Measurements from ENCODE around the gene CNST. TPM values are rescaled to one million over a fixed set of nuclear protein-coding genes. Genes with fewer than 3 reads are reported as not detected.
A peak's percentile ranks its signal among the peaks of the same experiment; 100 is the strongest.

CNST gene
- total RNA-seq, 6 experiments from 2014 or later, result 9.8 to 21.7 (median 14.6) TPM

GRCh38 chr1:246591958-246592357 is 25.7 kb downstream of the CNST start:
- Histone ChIP-seq H3K36me3 (peaks cover 0 to 16% (median 6%) of the 10 kb centered on the region in 4 donors), H3K4me1 (peaks cover 0 to 14% (median 3%) of the 10 kb centered on the region in 4 donors), H3K27ac (no peak overlapping the region), H3K27me3 (no peaks in the 10 kb centered on the region), H3K9me3 (no peaks in the 10 kb centered on the region), H3K4me3 (no peak overlapping the region)
- intact Hi-C loops (cut with DNase I), result no loop called here
- no peak for TF ChIP-seq CTCF (IDR thresholded peaks at IDR 0.05)
- WGBS (ENCODE audit: insufficient coverage, low coverage, low lambda C conversion rate, missing lambda C conversion rate), result 96% methylated on average over 13 of the region's 13 CpGs
- no peak for ATAC-seq
- no peak for DNase-seq

GRCh38 chr1:246592695-246593094 is 26.4 kb downstream of the CNST start:
- Histone ChIP-seq H3K4me3 (no peak overlapping the region), H3K27ac (no peak overlapping the region), H3K9me3 (no peaks in the 10 kb centered on the region), H3K27me3 (no peaks in the 10 kb centered on the region), H3K36me3 (peaks cover 0 to 16% (median 6%) of the 10 kb centered on the region in 4 donors), H3K4me1 (peaks cover 0 to 7% (median 0%) of the 10 kb centered on the region in 4 donors)
- no peak for DNase-seq
- TF ChIP-seq CTCF (IDR thresholded peaks at IDR 0.05) (no peak), POLR2A (IDR thresholded peaks at IDR 0.05) (no peak)
- no peak for ATAC-seq
- intact Hi-C loops (cut with DNase I), result no loop called here

GRCh38 chr1:246595146-246595545 is 28.9 kb downstream of the CNST start:
- intact Hi-C loops (cut with DNase I), result no loop called here

GRCh38 chr1:246597340-246597739 is 31.1 kb downstream of the CNST start:
- Histone ChIP-seq H3K27me3 (no peaks in the 10 kb centered on the region), H3K9me3 (no peaks in the 10 kb centered on the region), H3K4me1 (no peaks in the 10 kb centered on the region), H3K4me3 (no peak overlapping the region), H3K27ac (no peak overlapping the region), H3K36me3 (peaks cover 0 to 5% (median 3%) of the 10 kb centered on the region in 4 donors)
- WGBS (ENCODE audit: insufficient coverage, low coverage, low lambda C conversion rate, missing lambda C conversion rate), result 62% methylated on average over 5 of the region's 5 CpGs
- ATAC-seq (peak; percentile 76 to 93 (median 83)), DNase-seq (peak in 1 of 3 donors; percentile 35)
- TF ChIP-seq POLR2A (IDR thresholded peaks at IDR 0.05) (no peak), CTCF (IDR thresholded peaks at IDR 0.05) (no peak)
- intact Hi-C loops (cut with DNase I), result no loop called here

More at GRCh38 chr1:246595146-246595545, 28.9 kb downstream of the CNST start:
- DNase-seq (no peak), ATAC-seq (no peak)
- Histone ChIP-seq H3K36me3 (peaks cover 0 to 16% (median 6%) of the 10 kb centered on the region in 4 donors), H3K4me3 (no peak overlapping the region), H3K9me3 (no peaks in the 10 kb centered on the region), H3K4me1 (no peaks in the 10 kb centered on the region), H3K27me3 (no peaks in the 10 kb centered on the region), H3K27ac (no peak overlapping the region)
- TF ChIP-seq CTCF (IDR thresholded peaks at IDR 0.05), result no peak
- no peak for TF ChIP-seq POLR2A (IDR thresholded peaks at IDR 0.05)
- 96% methylated on average over 3 of the region's 3 CpGs for WGBS (ENCODE audit: insufficient coverage, low coverage, low lambda C conversion rate, missing lambda C conversion rate)

- H3K4me3 ChIP-seq, result no peak overlapping the region
- H3K36me3 ChIP-seq, result peaks cover 0 to 5% (median 2%) of the 10 kb centered on the region in 4 donors
- ATAC-seq (no peak), DNase-seq (no peak)
- H3K27ac ChIP-seq, result no peak overlapping the region
- no peaks in the 10 kb centered on the region for H3K4me1 ChIP-seq
- H3K9me3 ChIP-seq, result no peaks in the 10 kb centered on the region
- intact Hi-C loops (cut with DNase I), result no loop called here
- 93% methylated on average over 7 of the region's 7 CpGs for WGBS (ENCODE audit: insufficient coverage, low coverage, low lambda C conversion rate, missing lambda C conversion rate)
- TF ChIP-seq CTCF (IDR thresholded peaks at IDR 0.05), result no peak
- TF ChIP-seq POLR2A (IDR thresholded peaks at IDR 0.05), result no peak
- no peaks in the 10 kb centered on the region for H3K27me3 ChIP-seq
Measured at GRCh38 chr1:246597971-246598370, 31.7 kb downstream of the CNST start.
